ENCODE results near the gene PSMA5.

PSMA5 gene

GRCh38 chr1:109433322-109433721 lies 7.1 kb upstream of the PSMA5 start:
- TF ChIP-seq CTCF (IDR thresholded peaks at IDR 0.05; ENCODE audit: low read depth, low read length, missing control alignments): no peak
- no peak for DNase-seq (ENCODE audit: low read depth)
- H3K4me3 ChIP-seq (ENCODE audit: low read depth, low read length): no peak overlapping the region

GRCh38 chr1:109432336-109432735 lies 6.1 kb upstream of the PSMA5 start:
- no peak for DNase-seq (ENCODE audit: low read depth)
- no peak for TF ChIP-seq CTCF (IDR thresholded peaks at IDR 0.05; ENCODE audit: low read depth, low read length, missing control alignments)
- no peak overlapping the region for H3K4me3 ChIP-seq (ENCODE audit: low read depth, low read length)

GRCh38 chr1:109427171-109427467 lies 871 bp upstream of the PSMA5 start:
- H3K4me3 ChIP-seq (ENCODE audit: low read depth, low read length): peak overlapping the region; percentile 94
- no peak for TF ChIP-seq CTCF (IDR thresholded peaks at IDR 0.05; ENCODE audit: low read depth, low read length, missing control alignments)
- no peak for DNase-seq (ENCODE audit: low read depth)

- peak overlapping the region; percentile 94 for H3K4me3 ChIP-seq (ENCODE audit: low read depth, low read length)
- DNase-seq (ENCODE audit: low read depth): peak; percentile 33
- no peak for TF ChIP-seq CTCF (IDR thresholded peaks at IDR 0.05; ENCODE audit: low read depth, low read length, missing control alignments)
Observed at GRCh38 chr1:109425391-109426280, 612 bp downstream of the PSMA5 start.

- TF ChIP-seq CTCF (IDR thresholded peaks at IDR 0.05; ENCODE audit: low read depth, low read length, missing control alignments): no peak
Observed at GRCh38 chr1:109423498-109423897, 2.8 kb downstream of the PSMA5 start.

GRCh38 chr1:109412551-109412950 lies 13.7 kb downstream of the PSMA5 start:
- no peak overlapping the region for H3K4me3 ChIP-seq (ENCODE audit: low read depth, low read length)
- DNase-seq (ENCODE audit: low read depth): no peak
- TF ChIP-seq CTCF (IDR thresholded peaks at IDR 0.05; ENCODE audit: low read depth, low read length, missing control alignments): no peak

More at GRCh38 chr1:109423498-109423897, 2.8 kb downstream of the PSMA5 start:
- no peak overlapping the region for H3K4me3 ChIP-seq (ENCODE audit: low read depth, low read length)
- no peak for DNase-seq (ENCODE audit: low read depth)

GRCh38 chr1:109404838-109405237 lies 21.4 kb downstream of the PSMA5 start:
- no peak for DNase-seq (ENCODE audit: low read depth)
- no peak for TF ChIP-seq CTCF (IDR thresholded peaks at IDR 0.05; ENCODE audit: low read depth, low read length, missing control alignments)
- no peak overlapping the region for H3K4me3 ChIP-seq (ENCODE audit: low read depth, low read length)
